Adrenal gland (tissue), 12 donors: ENCODE measurements around the gene CCSER1. TPM values are rescaled to one million over a fixed set of nuclear protein-coding genes. Genes with fewer than 3 reads are reported as not detected.
A peak's percentile ranks its signal among the peaks of the same experiment; 100 is the strongest.

Experiments used
- DNase-seq, 7 donors: peaks; one replicate each; pipeline ENCODE4 v3.0.0-alpha.2; 2019 to 2020
- H3K27ac ChIP-seq, 5 donors: fragments of 200-600 bp; sonication (generic) in 4 of 5; 1 replicate in 3 of 5; 2 replicates in 2 of 5; pipeline versions ENCODE4 v1.5.1 to v1.8.0; 2016 to 2020; ENCODE audit warnings: mild to moderate bottlenecking in 1 of 5
- H3K27me3 ChIP-seq: fragments of 200-600 bp; 2 replicates; pipeline ENCODE4 v1.8.0; 2021
- H3K36me3 ChIP-seq, 2 donors: fragments of 200-600 bp; replicated peaks in 1 of 2; 1 replicate in 1 of 2; 2 replicates in 1 of 2; pipeline versions ENCODE4 v1.5.1 to v1.8.0; 2018 to 2022
- H3K4me1 ChIP-seq, 2 donors: fragments of 200-600 bp; replicated peaks in 1 of 2; 1 replicate in 1 of 2; 2 replicates in 1 of 2; pipeline versions ENCODE4 v1.5.1 to v1.8.0; 2018 to 2021
- H3K4me3 ChIP-seq, 4 donors: fragments of 200-600 bp; sonication (generic) in 3 of 4; one replicate each; pipeline ENCODE4 v1.5.1; 2016 to 2018
- H3K9me3 ChIP-seq, 3 donors: fragments of 200-600 bp; sonication (generic) in 1 of 3; replicated peaks in 1 of 3; 1 replicate in 2 of 3; 2 replicates in 1 of 3; pipeline versions ENCODE4 v1.5.1 to v1.8.0; 2016 to 2021
- CTCF ChIP-seq, 6 experiments: fragments of 450-650 bp in 4 of 6; fragments of 200-600 bp in 2 of 6; sonication (generic) in 1 of 6; IDR thresholded peaks; 1 replicate in 5 of 6; 2 replicates in 1 of 6; pipeline versions ENCODE4 v1.5.1 to v1.8.0; 2016 to 2021; ENCODE audit warnings: antibody characterized with exemption in 6 of 6, mild to moderate bottlenecking in 2 of 6, moderate library complexity in 1 of 6
- POLR2A ChIP-seq, 2 donors: fragments of 450-650 bp; IDR thresholded peaks; one replicate each; pipeline ENCODE4 v1.6.1; 2017; ENCODE audit warnings: antibody characterized with exemption in 2 of 2, mild to moderate bottlenecking in 2 of 2, moderate library complexity in 1 of 2
- whole genome bisulfite sequencing, 4 donors: extraction: QIAGEN DNeasy Blood & Tissue Kit in 2 of 4; methylation state at CpG; one replicate each; pipeline versions ENCODE4 v1.1.5 to v1.1.7; 2013 to 2017; 5-methylcytosine and 5-hydroxymethylcytosine counted together
- intact Hi-C, 2 donors: fragments of 100-400 bp; cut with DNase I; formaldehyde crosslinking; loops; one replicate each; pipeline versions ENCODE4 v1.14.1 to v1.15.0; 2022 to 2023
- polyA plus RNA-seq, 3 donors: library from polyadenylated mRNA; stranded (reverse); fragments of 200-250 nt in 2 of 3; fragments of 350-450 nt in 1 of 3; fragmentation: Illumina TruSeq in 1 of 3; extraction: RNeasy Lipid Tissue Mini Kit (QIAGEN cat#74804) in 1 of 3; gene quantifications; one replicate each; pipeline ENCODE4 v1.2.3, GENCODE V29; 2013 to 2014
- total RNA-seq, 9 donors: library from RNA; depleted of rRNA in 4 of 9; stranded (reverse); fragments of >200 nt in 4 of 9; fragments of 120-200 nt in 1 of 9; fragmentation: NEBNext Ultra II Directional in 1 of 9; extraction: Animal tissue kit (Norgen Biotek cat#: 25700) in 1 of 9; gene quantifications; one replicate each; pipeline versions ENCODE4 v1.1.0 to v1.2.4, GENCODE V29; 2013 to 2023
- donor health status: healthy with polysubstance abuse.
- donor health status: Bipolar disorder and iron deficiency.
- donor health status: DM: yes; HTN: yes; CAD: no.
- donor health status: DM: no; HTN: no; CAD: no.
- donor health status: DM: no; HTN: no; CAD: no.
- donor health status: DM: yes; HTN: yes; CAD: no.

The CCSER1 gene
- total and polyA plus RNA-seq, 12 donors = 0.14 to 11.7 (median 2.3) TPM; not detected in 1

- no peak for DNase-seq
- no peak overlapping the region for H3K27ac ChIP-seq
- intact Hi-C loops = no loop called here
- TF ChIP-seq POLR2A (IDR thresholded peaks at IDR 0.05) (no peak), CTCF (IDR thresholded peaks at IDR 0.05) (peak; percentile 25 to 63 (median 56))
- no peaks in the 10 kb centered on the region for H3K36me3 ChIP-seq
- H3K27me3 ChIP-seq = no peaks in the 10 kb centered on the region
- no peaks in the 10 kb centered on the region for H3K9me3 ChIP-seq
- WGBS, 4 donors = 0 to 2% (median 1%) methylated on average over 2 of the region's 2 CpGs
- no peak overlapping the region for H3K4me3 ChIP-seq
- H3K4me1 ChIP-seq = no peaks in the 10 kb centered on the region
These were observed 292.0 kb downstream of the CCSER1 start for GRCh38 chr4:90419124-90419711.

GRCh38 chr4:90421161-90421560, 294.0 kb downstream of the CCSER1 start:
- Histone ChIP-seq H3K9me3 (no peaks in the 10 kb centered on the region), H3K4me1 (no peaks in the 10 kb centered on the region), H3K36me3 (no peaks in the 10 kb centered on the region), H3K4me3 (no peak overlapping the region), H3K27ac (no peak overlapping the region), H3K27me3 (no peaks in the 10 kb centered on the region)
- WGBS, 4 donors = 62 to 78% (median 67%) methylated on average over 2 of the region's 2 CpGs
- DNase-seq = no peak
- intact Hi-C loops = no loop called here
- no peak for TF ChIP-seq CTCF (IDR thresholded peaks at IDR 0.05)
- TF ChIP-seq POLR2A (IDR thresholded peaks at IDR 0.05) = no peak

- no peaks in the 10 kb centered on the region for H3K36me3 ChIP-seq
- no peaks in the 10 kb centered on the region for H3K9me3 ChIP-seq
- DNase-seq = no peak
- H3K27ac ChIP-seq = no peak overlapping the region
- intact Hi-C loops = no loop called here
- no peak for TF ChIP-seq CTCF (IDR thresholded peaks at IDR 0.05)
- no peaks in the 10 kb centered on the region for H3K4me1 ChIP-seq
- H3K27me3 ChIP-seq = no peaks in the 10 kb centered on the region
- WGBS, 4 donors = 69 to 86% (median 75%) methylated on average over 5 of the region's 5 CpGs
- H3K4me3 ChIP-seq = no peak overlapping the region
These were observed 298.7 kb downstream of the CCSER1 start for GRCh38 chr4:90425893-90426292.

GRCh38 chr4:90438522-90438921, 311.3 kb downstream of the CCSER1 start:
- TF ChIP-seq CTCF (IDR thresholded peaks at IDR 0.05) (no peak), POLR2A (IDR thresholded peaks at IDR 0.05) (no peak)
- no peaks in the 10 kb centered on the region for H3K27me3 ChIP-seq
- H3K36me3 ChIP-seq = no peaks in the 10 kb centered on the region

More at GRCh38 chr4:90438522-90438921, 311.3 kb downstream of the CCSER1 start:
- no peak for DNase-seq
- Histone ChIP-seq H3K4me1 (no peaks in the 10 kb centered on the region), H3K27ac (no peak overlapping the region), H3K4me3 (no peak overlapping the region), H3K9me3 (no peaks in the 10 kb centered on the region)
- intact Hi-C loops = no loop called here
